A549 (cell line): ENCODE results near the gene PRR18. TPM values are rescaled to one million over a fixed set of nuclear protein-coding genes. Genes with fewer than 3 reads are reported as not detected.

Experiments
- ATAC-seq, 2 experiments: fragments of 200-7000 bp in 1 of 2; fragments of >200 bp in 1 of 2; cut with Nextera tagmentation in 1 of 2; cut with Tn5 transposase in 1 of 2; 3 replicates each; pipeline versions ENCODE4 v1.8.0 to v1.9.1; 2018 to 2020; ENCODE audit warnings: mild to moderate bottlenecking in 1 of 2, moderate library complexity in 1 of 2
- CTCF ChIA-PET: fragments of 300-600 bp; sonication (Branson Sonifier 250); formaldehyde crosslinking; extraction: SDS; loops from one replicate; lab custom pipeline; 2021; ENCODE audit warnings: antibody characterized with exemption, inconsistent platforms; lab: Yijun Ruan, JAX
- POLR2A ChIA-PET: fragments of 350-600 bp; formaldehyde crosslinking; extraction: SDS; loops from one replicate; lab custom pipeline; 2021; ENCODE audit warnings: antibody characterized with exemption, inconsistent platforms; lab: Yijun Ruan, JAX
- DNase-seq, 2 experiments: peaks; one replicate each; pipeline versions ENCODE4 v3.0.0 to v3.0.0-alpha.2; 2011 to 2016; ENCODE audit warnings: low read depth in 1 of 2, low spot score in 1 of 2
- FAIRE-seq: peaks from 2 replicates; lab custom pipeline; 2011; peaks lifted over from hg19 to GRCh38; lab: Jason Lieb, UNC
- H3K27ac ChIP-seq, 2 experiments: fragments of >200 bp; sonication (Bioruptor Twin); formaldehyde crosslinking; 3 replicates each; pipeline ENCODE4 v1.5.1; 2016 to 2017
- H3K4me1 ChIP-seq: fragments of >200 bp; sonication (Bioruptor Twin); formaldehyde crosslinking; 3 replicates; pipeline ENCODE4 v1.6.1; 2016
- H3K4me2 ChIP-seq: fragments of >200 bp; sonication (Bioruptor Twin); formaldehyde crosslinking; 3 replicates; pipeline ENCODE4 v1.6.1; 2016
- H3K4me3 ChIP-seq: fragments of >200 bp; sonication (Bioruptor Twin); formaldehyde crosslinking; 3 replicates; pipeline ENCODE4 v1.5.1; 2016
- H3K9me3 ChIP-seq: fragments of >200 bp; sonication (Bioruptor Twin); formaldehyde crosslinking; 3 replicates; pipeline ENCODE4 v1.6.1; 2016
- CBX2 ChIP-seq: fragments of 200-600 bp; sonication (generic); IDR thresholded peaks from 2 replicates; pipeline ENCODE4 v1.6.1; 2016; ENCODE audit warnings: low read depth, mild to moderate bottlenecking, borderline replicate concordance
- CBX8 ChIP-seq: fragments of 200-600 bp; sonication (generic); IDR thresholded peaks from 2 replicates; pipeline ENCODE4 v1.6.1; 2016
- CTCF ChIP-seq: fragments of >200 bp; sonication (Bioruptor Twin); formaldehyde crosslinking; IDR thresholded peaks from 3 replicates; pipeline ENCODE4 v1.5.1; 2016
- EHMT2 ChIP-seq: fragments of 200-600 bp; sonication (generic); IDR thresholded peaks from 2 replicates; pipeline ENCODE4 v1.6.1; 2016; ENCODE audit warnings: antibody characterized with exemption, low read depth, mild to moderate bottlenecking, moderate library complexity
- EP300 ChIP-seq, 2 experiments: fragments of >200 bp; sonication (Bioruptor Twin); formaldehyde crosslinking; IDR thresholded peaks; 2 replicates in 1 of 2; 3 replicates in 1 of 2; pipeline ENCODE4 v1.6.1; 2016 to 2017
- FOSB ChIP-seq: fragments of 250-450 bp; sonication (Bioruptor Pico); IDR thresholded peaks from 2 replicates; pipeline ENCODE4 v1.5.0; 2020; ENCODE audit warnings: mild to moderate bottlenecking, moderate library complexity
- FOXS1 ChIP-seq: fragments of 250-450 bp; sonication (Bioruptor Pico); IDR thresholded peaks from 2 replicates; pipeline ENCODE4 v1.5.0; 2020; ENCODE audit warnings: mild to moderate bottlenecking, moderate library complexity
- GATA3 ChIP-seq: IDR thresholded peaks from 2 replicates; pipeline ENCODE4 v1.6.1; 2012; ENCODE audit warnings: borderline replicate concordance
- HDAC2 ChIP-seq: fragments of 200-600 bp; sonication (generic); IDR thresholded peaks from 2 replicates; pipeline ENCODE4 v1.6.1; 2016
- HEYL ChIP-seq: fragments of 250-450 bp; sonication (Bioruptor Pico); IDR thresholded peaks from 2 replicates; pipeline ENCODE4 v1.8.0; 2021; ENCODE audit warnings: mild to moderate bottlenecking, moderate library complexity
- HMGXB4 ChIP-seq: fragments of 250-450 bp; sonication (Bioruptor Pico); IDR thresholded peaks from 2 replicates; pipeline ENCODE4 v1.5.0; 2021; ENCODE audit warnings: mild to moderate bottlenecking, moderate library complexity, borderline replicate concordance
- JUN ChIP-seq, 2 experiments: fragments of >200 bp; sonication (Bioruptor Twin); formaldehyde crosslinking; IDR thresholded peaks; 2 replicates in 1 of 2; 3 replicates in 1 of 2; pipeline ENCODE4 v1.6.1; 2016 to 2017
- KDM1A ChIP-seq: fragments of 200-600 bp; sonication (generic); IDR thresholded peaks from 2 replicates; pipeline ENCODE4 v1.6.1; 2016; ENCODE audit warnings: low read depth, mild to moderate bottlenecking
- MAFK ChIP-seq: fragments of 450-650 bp; IDR thresholded peaks from 2 replicates; pipeline ENCODE4 v1.6.1; 2014; ENCODE audit not compliant: partially characterized antibody
- MYC ChIP-seq: IDR thresholded peaks from 2 replicates; pipeline ENCODE4 v1.6.1; 2012; ENCODE audit warnings: mild to moderate bottlenecking, inconsistent platforms, low read length, improper control_type of control experiment, borderline replicate concordance
- PBX3 ChIP-seq: IDR thresholded peaks from 2 replicates; pipeline ENCODE4 v1.6.1; 2012
- POLR2A ChIP-seq: IDR thresholded peaks from 2 replicates; pipeline ENCODE4 v1.6.1; 2012; ENCODE audit warnings: mild to moderate bottlenecking, low read length
- RAD21 ChIP-seq, 2 experiments: fragments of >200 bp in 1 of 2; sonication (Bioruptor Twin) in 1 of 2; formaldehyde crosslinking in 1 of 2; IDR thresholded peaks in 1 of 2; conservative IDR thresholded peaks in 1 of 2; 2 replicates in 1 of 2; 3 replicates in 1 of 2; pipeline ENCODE4 v1.6.1; 2012 to 2018; ENCODE audit warnings: inconsistent platforms in 1 of 2
- RFX5 ChIP-seq: fragments of 450-650 bp; IDR thresholded peaks from 2 replicates; pipeline ENCODE4 v1.7.1; 2014; ENCODE audit warnings: antibody characterized with exemption, mild to moderate bottlenecking, moderate library complexity
- RNF2 ChIP-seq: fragments of 200-600 bp; sonication (generic); IDR thresholded peaks from 2 replicates; pipeline ENCODE4 v1.6.1; 2016; ENCODE audit warnings: low read depth, mild to moderate bottlenecking, antibody characterized with exemption, moderate library complexity, borderline replicate concordance
- SMC3 ChIP-seq: fragments of >200 bp; sonication (Bioruptor Twin); formaldehyde crosslinking; IDR thresholded peaks from 3 replicates; pipeline ENCODE4 v1.6.1; 2018; ENCODE audit warnings: inconsistent platforms
- ZNF302 ChIP-seq: fragments of 250-450 bp; sonication (Bioruptor Pico); IDR thresholded peaks from 2 replicates; pipeline ENCODE4 v1.9.0; 2021; ENCODE audit warnings: inconsistent platforms, mild to moderate bottlenecking, moderate library complexity
- ZSCAN20 ChIP-seq: fragments of 250-450 bp; sonication (Bioruptor Pico); IDR thresholded peaks from 2 replicates; pipeline ENCODE4 v1.8.0; 2022; ENCODE audit warnings: mild to moderate bottlenecking, moderate library complexity
- WGBS: methylation state at CpG from one replicate; pipeline ENCODE4 v1.1.6; 2017; ENCODE audit errors: missing lambda C conversion rate; 5-methylcytosine and 5-hydroxymethylcytosine counted together
- polyA plus RNA-seq, 4 experiments: library from polyadenylated mRNA; depleted of rRNA in 3 of 4; stranded (reverse); fragments of >200 nt; fragmentation: RNase III in 1 of 4; extraction: RNeasy Plus Mini Kit Qiagen cat#74134 plus additional on column Dnase treatment in 1 of 4; gene quantifications; 2 replicates in 3 of 4; 3 replicates in 1 of 4; pipeline ENCODE4 v1.2.3, GENCODE V29; 2011 to 2017

PRR18 gene
- polyA plus RNA-seq, 2 of the 4 experiments (the other 2 are of a cell fraction) = 0.08 to 0.13 TPM

- no peak overlapping the region for H3K4me3 ChIP-seq
- H3K9me3 ChIP-seq = 0 out of 3 replicates have a peak, but pooled peaks cover 5% of the 10 kb centered on the region
- 7% methylated on average over 4 of the region's 4 CpGs for WGBS
- TF ChIP-seq ZNF302 (CRISPR knock-in tag) (no peak), POLR2A (no peak), MYC (no peak), RNF2 (no peak), FOSB (CRISPR knock-in tag) (no peak), PBX3 (no peak), ZSCAN20 (CRISPR knock-in tag) (no peak), HMGXB4 (CRISPR knock-in tag) (no peak), GATA3 (no peak), MAFK (no peak), RFX5 (no peak)
- H3K27ac ChIP-seq = no peak overlapping the region
- no peak overlapping the region for H3K4me2 ChIP-seq
- DNase-seq (no peak), FAIRE-seq (no peak), ATAC-seq (no peak)
- no peaks in the 10 kb centered on the region for H3K4me1 ChIP-seq
- ChIA-PET CTCF (no interaction called here), POLR2A (no interaction called here)
Measured at GRCh38 chr6:166354143-166354542, 46.0 kb upstream of the PRR18 start.

- no peak overlapping the region for H3K4me3 ChIP-seq
- 0% methylated on average over 1 of the region's 1 CpG for WGBS
- TF ChIP-seq CBX8 = no peak
- TF ChIP-seq RNF2 = no peak
- no peak overlapping the region for H3K27ac ChIP-seq
- H3K4me1 ChIP-seq = no peaks in the 10 kb centered on the region
- CTCF ChIA-PET = no interaction called here
- no peak overlapping the region for H3K4me2 ChIP-seq
- ATAC-seq (no peak), DNase-seq (no peak), FAIRE-seq (no peak)
- POLR2A ChIA-PET = no interaction called here
- H3K9me3 ChIP-seq = 0 out of 3 replicates have a peak, but pooled peaks cover 5% of the 10 kb centered on the region
Measured at GRCh38 chr6:166353507-166353906, 45.3 kb upstream of the PRR18 start.

- CTCF ChIA-PET = interaction anchor here (0.9 kb wide), 1 partner anchor 39 kb away, joined by 4 read pairs; no protein-coding TSS in a partner anchor
- no peak for FAIRE-seq
Measured at GRCh38 chr6:166352923-166353322, 44.7 kb upstream of the PRR18 start.

GRCh38 chr6:166351715-166352285, 43.6 kb upstream of the PRR18 start:
- ChIA-PET CTCF (no interaction called here), POLR2A (no interaction called here)
- no peak overlapping the region for H3K4me3 ChIP-seq
- TF ChIP-seq EP300 (IDR thresholded peaks at IDR 0.05) (no peak), PBX3 (no peak), FOSB (CRISPR knock-in tag) (no peak), JUN (IDR thresholded peaks at IDR 0.05) (no peak), CTCF (no peak), KDM1A (no peak), FOXS1 (CRISPR knock-in tag) (no peak)
- no peak for DNase-seq
- 23% methylated on average over 4 of the region's 4 CpGs for WGBS
- H3K4me2 ChIP-seq = no peak overlapping the region
- H3K9me3 ChIP-seq = 0 out of 3 replicates have a peak, but pooled peaks cover 5% of the 10 kb centered on the region
- no peak overlapping the region for H3K27ac ChIP-seq
- ATAC-seq = no peak
- no peak for FAIRE-seq
- no peaks in the 10 kb centered on the region for H3K4me1 ChIP-seq

More at GRCh38 chr6:166352923-166353322, 44.7 kb upstream of the PRR18 start:
- no peak for DNase-seq
- TF ChIP-seq EHMT2 = no peak
- TF ChIP-seq HEYL = no peak
- no peak for TF ChIP-seq HDAC2
- no peak for TF ChIP-seq SMC3
- no peak for TF ChIP-seq CBX2
- no peak for TF ChIP-seq RAD21 (conservative IDR thresholded peaks at IDR 0.05 in 1 of 2, IDR thresholded peaks at IDR 0.05 in 1 of 2)
- POLR2A ChIA-PET = no interaction called here
- Histone ChIP-seq H3K9me3 (0 out of 3 replicates have a peak, but pooled peaks cover 5% of the 10 kb centered on the region), H3K27ac (no peak overlapping the region), H3K4me3 (no peak overlapping the region), H3K4me1 (no peaks in the 10 kb centered on the region), H3K4me2 (no peak overlapping the region)
- no peak for ATAC-seq
